PFSK-1 (cell line): ENCODE measurements around the gene SPIRE1.

Experiments
- FOXP2 ChIP-seq: optimal IDR thresholded peaks from 2 replicates; pipeline ENCODE3; 2011; ENCODE audit warnings: borderline replicate concordance, control low read depth, inconsistent platforms; ENCODE audit not compliant: insufficient read depth; ENCODE audit errors: extremely low read length, extremely low read depth
- POLR2AphosphoS5 ChIP-seq: IDR thresholded peaks from 2 replicates; pipeline ENCODE4 v1.6.1; 2012; ENCODE audit warnings: low read depth, mild to moderate bottlenecking, control low read depth, low read length, moderate library complexity
- REST ChIP-seq, 2 experiments: IDR thresholded peaks; 2 replicates each; pipeline versions ENCODE4 v1.6.1 to v1.8.0; 2011 to 2012; ENCODE audit warnings: low read depth in 2 of 2, low read length in 2 of 2, control low read depth in 1 of 2, inconsistent platforms in 1 of 2, mild to moderate bottlenecking in 1 of 2, moderate library complexity in 1 of 2; ENCODE audit not compliant: insufficient read depth in 1 of 2
- SIN3A ChIP-seq: IDR thresholded peaks from 2 replicates; pipeline ENCODE4 v1.6.1; 2012; ENCODE audit warnings: mild to moderate bottlenecking, low read length, moderate library complexity, borderline replicate concordance; ENCODE audit not compliant: insufficient read depth
- TAF1 ChIP-seq: IDR thresholded peaks from 2 replicates; pipeline ENCODE4 v1.6.1; 2012; ENCODE audit warnings: low read length, control low read depth, borderline replicate concordance; ENCODE audit not compliant: insufficient read depth

- TF ChIP-seq REST (IDR thresholded peaks at IDR 0.05; ENCODE audit: insufficient read depth in 1 of 2, low read depth in 2 of 2, low read length in 2 of 2) = no peak
- no peak for TF ChIP-seq SIN3A
- TF ChIP-seq POLR2AphosphoS5 = no peak
- no peak for TF ChIP-seq TAF1
- TF ChIP-seq FOXP2 = no peak
Measured at GRCh38 chr18:12595571-12596255, 62.2 kb downstream of the SPIRE1 start.
